K562 (cell line): ENCODE data around the gene LYPD5. TPM values are rescaled to one million over a fixed set of nuclear protein-coding genes. Genes with fewer than 3 reads are reported as not detected.

ENCODE experiments used
- ATAC-seq: fragments of 200-7000 bp; cut with Tn5 transposase; 3 replicates; pipeline ENCODE4 v1.9.1; 2020; ENCODE audit warnings: moderate library complexity
- BruUV-seq: library from RNA; stranded (reverse); fragments of 400-500 nt; replicated peaks from 2 replicates; lab custom pipeline; 2021; lab: Mats Ljungman, UMichigan
- CTCF ChIA-PET: fragments of 300-600 bp; formaldehyde crosslinking; extraction: SDS; loops from one replicate; lab custom pipeline; 2021; ENCODE audit warnings: low intra/inter-chr PET ratio; lab: Yijun Ruan, JAX
- POLR2A ChIA-PET: fragments of 300-600, 350-650 bp; sonication (Branson Sonifier 250); formaldehyde crosslinking; extraction: SDS; loops from one replicate; lab custom pipeline; 2021; ENCODE audit warnings: antibody characterized with exemption, inconsistent platforms; lab: Yijun Ruan, JAX
- DNase-seq, 4 experiments: peaks; one replicate each; pipeline versions ENCODE4 v3.0.0 to v3.0.0-alpha.2; 2011 to 2018; ENCODE audit warnings: low spot score in 3 of 4, mixed read lengths in 3 of 4; ENCODE audit errors: extremely low read depth in 1 of 4
- FAIRE-seq: peaks from 2 replicates; lab custom pipeline; 2011; peaks lifted over from hg19 to GRCh38; lab: Jason Lieb, UNC
- H2AFZ ChIP-seq: 2 replicates; pipeline ENCODE4 v1.6.0; 2011; ENCODE audit warnings: low read depth, low read length, control low read depth, inconsistent platforms
- H3K27ac ChIP-seq: fragments of 200-600 bp; 3 replicates; pipeline ENCODE4 v1.8.0; 2011; ENCODE audit warnings: low read depth, mild to moderate bottlenecking, control low read depth, inconsistent platforms, low read length, moderate library complexity, mixed read lengths; ENCODE audit errors: extremely low read depth
- H3K27me3 ChIP-seq, 2 experiments: fragments of 300-600 bp in 1 of 2; 2 replicates in 1 of 2; 3 replicates in 1 of 2; pipeline versions ENCODE4 v1.6.0 to v1.8.0; 2011; ENCODE audit warnings: inconsistent platforms in 2 of 2, low read length in 2 of 2, mild to moderate bottlenecking in 1 of 2, mixed read lengths in 1 of 2, moderate library complexity in 1 of 2; ENCODE audit not compliant: control insufficient read depth in 2 of 2, insufficient read depth in 2 of 2
- H3K36me3 ChIP-seq: fragments of 300-600 bp; 3 replicates; pipeline ENCODE4 v1.8.0; 2011; ENCODE audit warnings: mild to moderate bottlenecking, low read length, inconsistent platforms; ENCODE audit not compliant: control insufficient read depth, insufficient read depth
- H3K4me1 ChIP-seq, 2 experiments: fragments of 200-600 bp in 1 of 2; replicated peaks in 1 of 2; 2 replicates in 1 of 2; 3 replicates in 1 of 2; pipeline versions ENCODE4 v1.5.1 to v1.8.0; 2011; ENCODE audit warnings: inconsistent platforms in 2 of 2, low read length in 2 of 2, mild to moderate bottlenecking in 1 of 2, mixed read lengths in 1 of 2, moderate library complexity in 1 of 2; ENCODE audit not compliant: control insufficient read depth in 2 of 2, insufficient read depth in 2 of 2
- H3K4me2 ChIP-seq: 2 replicates; pipeline ENCODE4 v1.6.1; 2011; ENCODE audit warnings: low read length, control low read depth, inconsistent platforms, mixed read lengths; ENCODE audit not compliant: insufficient read depth
- H3K4me3 ChIP-seq: fragments of 200-600 bp; sonication (generic), shearing (Covaris generic); 2 replicates; pipeline ENCODE4 v1.5.1; 2016; ENCODE audit warnings: control low read depth, inconsistent platforms
- H3K79me2 ChIP-seq: fragments of 200-600 bp; 3 replicates; pipeline ENCODE4 v1.8.0; 2011; ENCODE audit warnings: low read length, inconsistent platforms; ENCODE audit not compliant: control insufficient read depth, insufficient read depth
- H3K9ac ChIP-seq, 2 experiments: 2 replicates each; pipeline versions ENCODE4 v1.6.0 to v1.6.1; 2011; ENCODE audit warnings: low read depth in 2 of 2, low read length in 2 of 2, control low read depth in 1 of 2, inconsistent platforms in 1 of 2, mild to moderate bottlenecking in 1 of 2, mixed read lengths in 1 of 2; ENCODE audit not compliant: insufficient read depth in 1 of 2
- H3K9me1 ChIP-seq: one replicate; pipeline ENCODE4 v1.6.0; 2011; ENCODE audit warnings: inconsistent platforms, mild to moderate bottlenecking, low read length, moderate library complexity; ENCODE audit not compliant: control insufficient read depth, insufficient read depth
- H3K9me3 ChIP-seq: replicated peaks from 2 replicates; pipeline ENCODE4 v1.5.1; 2011; ENCODE audit warnings: low read depth, low read length, inconsistent platforms; ENCODE audit not compliant: control insufficient read depth, insufficient read depth
- H4K20me1 ChIP-seq: replicated peaks from 2 replicates; pipeline ENCODE4 v1.6.1; 2011; ENCODE audit warnings: low read length, inconsistent platforms, mixed read lengths; ENCODE audit not compliant: control insufficient read depth, insufficient read depth
- ARID1B ChIP-seq: fragments of 450-650 bp; IDR thresholded peaks from 2 replicates; pipeline ENCODE4 v1.6.1; 2016; ENCODE audit warnings: antibody characterized with exemption, mild to moderate bottlenecking, inconsistent platforms
- BRF1 ChIP-seq: IDR thresholded peaks from 3 replicates; pipeline ENCODE4 v1.6.1; 2011; ENCODE audit warnings: borderline replicate concordance, mild to moderate bottlenecking; ENCODE audit not compliant: insufficient read length; ENCODE audit errors: extremely low read depth
- DPF2 ChIP-seq: fragments of 450-650 bp; IDR thresholded peaks from 2 replicates; pipeline ENCODE4 v1.6.1; 2016
- EGR1 ChIP-seq: fragments of 450-650 bp; conservative IDR thresholded peaks from 2 replicates; pipeline ENCODE4 v1.6.1; 2017; ENCODE audit warnings: mild to moderate bottlenecking
- HDAC3 ChIP-seq: fragments of 450-650 bp; IDR thresholded peaks from 2 replicates; pipeline ENCODE4 v1.6.1; 2018; ENCODE audit warnings: borderline replicate concordance, mild to moderate bottlenecking, moderate library complexity; ENCODE audit not compliant: partially characterized antibody
- HNRNPUL1 ChIP-seq: fragments of 200-400 bp; formaldehyde crosslinking; IDR thresholded peaks from 2 replicates; pipeline ENCODE4 v1.6.1; 2017; ENCODE audit warnings: low read length
- MAFF ChIP-seq: IDR thresholded peaks from 2 replicates; pipeline ENCODE4 v1.6.1; 2012; ENCODE audit warnings: low read length, improper control_type of control experiment
- MTA1 ChIP-seq: fragments of 450-650 bp; IDR thresholded peaks from 2 replicates; pipeline ENCODE4 v1.6.1; 2017; ENCODE audit warnings: borderline replicate concordance
- NR4A1 ChIP-seq, 2 experiments: fragments of 250-450 bp in 1 of 2; fragments of 450-650 bp in 1 of 2; sonication (Bioruptor Pico) in 1 of 2; IDR thresholded peaks; 2 replicates each; pipeline versions ENCODE4 v1.4.0 to v1.6.1; 2016 to 2020; ENCODE audit warnings: mild to moderate bottlenecking in 2 of 2, missing compliant biosample characterization in 1 of 2, missing genetic modification characterization in 1 of 2, moderate library complexity in 1 of 2
- PTBP1 ChIP-seq: fragments of 200-400 bp; formaldehyde crosslinking; IDR thresholded peaks from 2 replicates; pipeline ENCODE4 v1.6.1; 2017; ENCODE audit warnings: low read depth, low read length
- PURB ChIP-seq: sonication (generic); formaldehyde crosslinking; IDR thresholded peaks from 2 replicates; pipeline ENCODE4 v1.9.0; 2021; ENCODE audit warnings: low read depth, mild to moderate bottlenecking, missing genetic modification reagents
- ZBTB8A ChIP-seq: fragments of 450-650 bp; IDR thresholded peaks from 2 replicates; pipeline ENCODE4 v1.6.1; 2018; ENCODE audit warnings: mild to moderate bottlenecking, moderate library complexity; ENCODE audit not compliant: partially characterized antibody
- ZNF224 ChIP-seq: sonication (generic); formaldehyde crosslinking; IDR thresholded peaks from 2 replicates; pipeline ENCODE4 v1.8.0; 2022; ENCODE audit warnings: mild to moderate bottlenecking, missing genetic modification reagents
- WGBS: fragments of 100-300 bp; shearing (Covaris generic); methylation state at CpG from one replicate; pipeline ENCODE4 v1.1.6; 2016; ENCODE audit warnings: low coverage, mixed read lengths; ENCODE audit not compliant: insufficient coverage; ENCODE audit errors: missing lambda C conversion rate; 5-methylcytosine and 5-hydroxymethylcytosine counted together
- in situ Hi-C: fragments of 300-500 bp; cut with MboI; formaldehyde crosslinking; loops from 4 replicates; pipeline ENCODE4 v1.15.0; 2018; ENCODE audit warnings: inconsistent platforms, mixed read lengths
- intact Hi-C: fragments of 100-400 bp; cut with micrococcal nuclease; formaldehyde crosslinking; loops from 2 replicates; pipeline ENCODE4 v1.14.2; 2022
- polyA plus RNA-seq, 8 experiments: library from polyadenylated mRNA; depleted of rRNA in 4 of 8; stranded (reverse) in 5 of 8; unstranded in 3 of 8; fragments of >200 nt; fragmentation: Nextera tagmentation in 2 of 8; fragmentation: Illumina TruSeq in 1 of 8; extraction: Ambion mirVana in 2 of 8; extraction: Trizol in 1 of 8; gene quantifications; 2 replicates each; pipeline versions ENCODE4 v1.2.1 to v1.2.3, GENCODE V29; 2011 to 2014; ENCODE audit warnings: inconsistent platforms in 1 of 8, missing spikeins in 1 of 8
- total RNA-seq, 7 experiments: library from RNA; depleted of rRNA in 6 of 7; stranded (reverse); fragments of >200 nt in 6 of 7; fragmentation: Illumina TruSeq in 2 of 7; extraction: Trizol in 2 of 7; gene quantifications; 2 replicates each; pipeline versions ENCODE4 v1.2.1 to v1.2.3, GENCODE V29; 2011 to 2021; ENCODE audit warnings: low replicate concordance in 1 of 7
- TF ChIP-seq, protein P1 (sequence below): fragments of 450-650 bp; IDR thresholded peaks from 2 replicates; pipeline ENCODE4 v1.6.1; 2017; ENCODE audit warnings: antibody characterized with exemption
- TF ChIP-seq, protein P2 (sequence below): IDR thresholded peaks from 2 replicates; pipeline ENCODE4 v1.6.1; 2011; ENCODE audit not compliant: insufficient read length; ENCODE audit errors: extremely low read depth

Gene LYPD5
- total and polyA plus RNA-seq, 9 of the 15 experiments (the other 6 are each of a cell fraction or from before 2014, with no cell fraction given), result 0.03 to 0.22 (median 0.10) TPM; not detected in 3

DNA sequence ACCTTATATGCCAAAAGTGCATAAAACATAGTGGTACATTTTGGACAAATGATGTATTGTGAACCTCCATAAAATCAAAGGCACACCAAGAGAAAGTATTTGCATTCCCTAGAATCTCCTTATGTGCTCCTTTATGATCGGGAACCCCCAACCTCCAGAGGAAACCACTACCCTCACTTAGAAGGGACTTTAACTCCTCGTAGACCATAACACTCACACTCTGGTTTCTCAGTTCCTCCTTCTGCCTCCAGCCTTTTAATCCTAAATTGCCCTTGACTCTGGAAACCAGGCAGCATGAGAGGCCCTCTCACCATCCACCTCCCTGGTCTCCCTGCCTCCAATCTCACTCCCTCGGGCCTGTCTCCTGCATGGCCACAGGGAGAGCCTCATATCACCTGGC is 11.7 kb downstream of the LYPD5 start:
- no peak overlapping the region for H3K4me3 ChIP-seq
- TF ChIP-seq PTBP1 (no peak), HNRNPUL1 (no peak), NR4A1 (CRISPR knock-in tag; IDR thresholded peaks at IDR 0.05) (no peak), NR4A1 (tag; IDR thresholded peaks at IDR 0.05) (no peak), MTA1 (no peak), PURB (CRISPR knock-in tag) (no peak), BRF1 (no peak), ZBTB8A (no peak), MAFF (no peak), EGR1 (no peak), HDAC3 (no peak), ZNF224 (CRISPR knock-in tag) (no peak), DPF2 (no peak), ARID1B (no peak)
- TF ChIP-seq, protein P1, sequence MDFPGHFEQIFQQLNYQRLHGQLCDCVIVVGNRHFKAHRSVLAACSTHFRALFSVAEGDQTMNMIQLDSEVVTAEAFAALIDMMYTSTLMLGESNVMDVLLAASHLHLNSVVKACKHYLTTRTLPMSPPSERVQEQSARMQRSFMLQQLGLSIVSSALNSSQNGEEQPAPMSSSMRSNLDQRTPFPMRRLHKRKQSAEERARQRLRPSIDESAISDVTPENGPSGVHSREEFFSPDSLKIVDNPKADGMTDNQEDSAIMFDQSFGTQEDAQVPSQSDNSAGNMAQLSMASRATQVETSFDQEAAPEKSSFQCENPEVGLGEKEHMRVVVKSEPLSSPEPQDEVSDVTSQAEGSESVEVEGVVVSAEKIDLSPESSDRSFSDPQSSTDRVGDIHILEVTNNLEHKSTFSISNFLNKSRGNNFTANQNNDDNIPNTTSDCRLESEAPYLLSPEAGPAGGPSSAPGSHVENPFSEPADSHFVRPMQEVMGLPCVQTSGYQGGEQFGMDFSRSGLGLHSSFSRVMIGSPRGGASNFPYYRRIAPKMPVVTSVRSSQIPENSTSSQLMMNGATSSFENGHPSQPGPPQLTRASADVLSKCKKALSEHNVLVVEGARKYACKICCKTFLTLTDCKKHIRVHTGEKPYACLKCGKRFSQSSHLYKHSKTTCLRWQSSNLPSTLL, result no peak
- TF ChIP-seq, protein P2, sequence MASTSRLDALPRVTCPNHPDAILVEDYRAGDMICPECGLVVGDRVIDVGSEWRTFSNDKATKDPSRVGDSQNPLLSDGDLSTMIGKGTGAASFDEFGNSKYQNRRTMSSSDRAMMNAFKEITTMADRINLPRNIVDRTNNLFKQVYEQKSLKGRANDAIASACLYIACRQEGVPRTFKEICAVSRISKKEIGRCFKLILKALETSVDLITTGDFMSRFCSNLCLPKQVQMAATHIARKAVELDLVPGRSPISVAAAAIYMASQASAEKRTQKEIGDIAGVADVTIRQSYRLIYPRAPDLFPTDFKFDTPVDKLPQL, result no peak
- ChIA-PET CTCF (interaction anchor here (0.6 kb wide), 1 partner anchor 355 kb away, joined by 3 read pairs; no protein-coding TSS in a partner anchor), POLR2A (interaction anchor here (1.0 kb wide), 1 partner anchor 25 kb away, joined by 5 read pairs; no protein-coding TSS in a partner anchor)
- intact Hi-C loops (no loop called here), in situ Hi-C loops (no loop called here)
- no peak overlapping the region for H3K4me2 ChIP-seq
- no peaks in the 10 kb centered on the region for H3K9me1 ChIP-seq
- 4% methylated on average over 3 of the region's 3 CpGs for WGBS
- no peaks in the 10 kb centered on the region for H3K9me3 ChIP-seq
- ATAC-seq (no peak), FAIRE-seq (no peak), DNase-seq (no peak)
- peaks cover 8 to 12% of the 10 kb centered on the region in 2 experiments; a peak in 2 of 5 replicates for H3K27me3 ChIP-seq
- no peaks in the 10 kb centered on the region for H3K4me1 ChIP-seq
- no peak overlapping the region for H3K9ac ChIP-seq
- no peaks in the 10 kb centered on the region for H3K36me3 ChIP-seq
- no peaks in the 10 kb centered on the region for H3K79me2 ChIP-seq
- H3K27ac ChIP-seq, result no peak overlapping the region
- no TSS peak for BruUV-seq
- H4K20me1 ChIP-seq, result no peaks in the 10 kb centered on the region
- no peak overlapping the region for H2AFZ ChIP-seq
